Measurements from ENCODE around the gene HSDL1. TPM values are rescaled to one million over a fixed set of nuclear protein-coding genes. Genes with fewer than 3 reads are reported as not detected.

Gene HSDL1
- total and polyA plus RNA-seq, 2 of the 4 experiments (the other 2 are of a cell fraction), result 11.6 to 18.3 TPM

DNA sequence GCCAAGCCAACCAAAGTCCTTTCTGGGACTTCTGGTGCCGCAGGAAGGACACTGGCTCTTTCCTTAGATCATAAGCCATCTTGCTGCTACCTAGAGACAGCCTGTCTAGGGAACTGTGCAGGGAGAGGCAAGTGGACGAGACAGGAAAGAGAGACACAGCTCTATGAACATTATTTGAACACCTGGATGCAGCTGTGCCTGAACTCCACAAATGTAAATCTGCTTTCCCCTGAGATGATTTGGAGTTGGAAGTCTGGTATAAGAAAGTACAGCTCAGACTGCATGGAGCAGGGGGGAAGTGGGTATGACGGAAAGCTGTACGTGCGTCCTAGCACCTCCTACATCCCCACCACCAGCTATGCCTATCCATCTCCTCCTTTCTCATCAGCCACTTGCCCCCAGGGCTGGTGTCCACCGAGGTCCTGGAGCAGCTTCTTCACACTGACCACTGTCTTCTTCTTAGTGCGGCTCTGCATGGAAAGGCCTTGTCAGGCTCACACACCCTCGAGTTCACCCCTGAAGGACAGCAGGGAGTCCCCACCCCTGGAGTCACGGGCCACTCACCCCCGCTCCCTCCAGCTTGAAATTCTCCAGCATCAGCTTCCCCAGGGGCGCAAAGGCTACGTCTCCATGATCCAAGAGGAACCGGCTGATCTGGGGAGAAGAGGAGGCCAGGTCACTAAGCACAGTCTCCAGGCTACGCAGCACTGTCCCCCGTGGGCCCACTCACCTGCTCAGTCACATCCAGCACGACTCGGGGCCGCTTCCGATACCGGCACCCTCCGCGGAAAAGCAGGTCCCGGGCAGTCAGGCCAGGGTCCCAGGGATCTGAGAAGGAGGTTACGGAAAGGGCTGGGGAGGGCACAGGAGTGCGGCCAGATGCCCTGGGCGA lies 37.9 kb upstream of the HSDL1 start:
- peaks cover 5% of the 10 kb centered on the region for H3K4me1 ChIP-seq (ENCODE audit: control insufficient read depth, insufficient read depth, low read length)
- no peak overlapping the region for H4K5ac ChIP-seq (ENCODE audit: low read depth, low read length)
- H3K56ac ChIP-seq (ENCODE audit: extremely low read depth, insufficient read depth, low read length), result no peak overlapping the region
- H3K9ac ChIP-seq (ENCODE audit: low read depth, low read length), result no peak overlapping the region
- ChIA-PET POLR2A (ENCODE audit: unreplicated experiment) (no interaction called here), CTCF (no interaction called here)
- ATAC-seq (ENCODE audit: low read depth) (no peak), DNase-seq (no peak)
- in situ Hi-C loops (cut with MboI; ENCODE audit: low sequenced_read_pairs), result no loop called here
- no peak overlapping the region for H2BK5ac ChIP-seq (ENCODE audit: low read depth, low read length, poor library complexity, severe bottlenecking)
- dilution Hi-C loops (cut with HindIII; ENCODE audit: low sequenced_read_pairs, unreplicated experiment), result no loop called here
- H2AK9ac ChIP-seq (replicated peaks; ENCODE audit: low read depth, low read length, poor library complexity), result peak overlapping the region; percentile 15
- H4K91ac ChIP-seq (ENCODE audit: insufficient read depth, low read depth, low read length), result no peak overlapping the region
- no peak overlapping the region for H3K4me3 ChIP-seq (ENCODE audit: insufficient read depth, low read depth, low read length)
- TF ChIP-seq, protein P1, sequence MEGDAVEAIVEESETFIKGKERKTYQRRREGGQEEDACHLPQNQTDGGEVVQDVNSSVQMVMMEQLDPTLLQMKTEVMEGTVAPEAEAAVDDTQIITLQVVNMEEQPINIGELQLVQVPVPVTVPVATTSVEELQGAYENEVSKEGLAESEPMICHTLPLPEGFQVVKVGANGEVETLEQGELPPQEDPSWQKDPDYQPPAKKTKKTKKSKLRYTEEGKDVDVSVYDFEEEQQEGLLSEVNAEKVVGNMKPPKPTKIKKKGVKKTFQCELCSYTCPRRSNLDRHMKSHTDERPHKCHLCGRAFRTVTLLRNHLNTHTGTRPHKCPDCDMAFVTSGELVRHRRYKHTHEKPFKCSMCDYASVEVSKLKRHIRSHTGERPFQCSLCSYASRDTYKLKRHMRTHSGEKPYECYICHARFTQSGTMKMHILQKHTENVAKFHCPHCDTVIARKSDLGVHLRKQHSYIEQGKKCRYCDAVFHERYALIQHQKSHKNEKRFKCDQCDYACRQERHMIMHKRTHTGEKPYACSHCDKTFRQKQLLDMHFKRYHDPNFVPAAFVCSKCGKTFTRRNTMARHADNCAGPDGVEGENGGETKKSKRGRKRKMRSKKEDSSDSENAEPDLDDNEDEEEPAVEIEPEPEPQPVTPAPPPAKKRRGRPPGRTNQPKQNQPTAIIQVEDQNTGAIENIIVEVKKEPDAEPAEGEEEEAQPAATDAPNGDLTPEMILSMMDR (conservative IDR thresholded peaks at IDR 0.05; ENCODE audit: low read depth, low read length), result no peak
- no peak for TF ChIP-seq RFX5 (IDR thresholded peaks at IDR 0.05; ENCODE audit: low read depth, low read length)
- no peak for TF ChIP-seq RCOR1 (IDR thresholded peaks at IDR 0.05; ENCODE audit: insufficient replicate concordance, low read length)
- TF ChIP-seq, protein P2, sequence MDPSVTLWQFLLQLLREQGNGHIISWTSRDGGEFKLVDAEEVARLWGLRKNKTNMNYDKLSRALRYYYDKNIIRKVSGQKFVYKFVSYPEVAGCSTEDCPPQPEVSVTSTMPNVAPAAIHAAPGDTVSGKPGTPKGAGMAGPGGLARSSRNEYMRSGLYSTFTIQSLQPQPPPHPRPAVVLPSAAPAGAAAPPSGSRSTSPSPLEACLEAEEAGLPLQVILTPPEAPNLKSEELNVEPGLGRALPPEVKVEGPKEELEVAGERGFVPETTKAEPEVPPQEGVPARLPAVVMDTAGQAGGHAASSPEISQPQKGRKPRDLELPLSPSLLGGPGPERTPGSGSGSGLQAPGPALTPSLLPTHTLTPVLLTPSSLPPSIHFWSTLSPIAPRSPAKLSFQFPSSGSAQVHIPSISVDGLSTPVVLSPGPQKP (IDR thresholded peaks at IDR 0.05; ENCODE audit: borderline replicate concordance, low read depth, low read length), result no peak
- no peak for TF ChIP-seq BHLHE40 (IDR thresholded peaks at IDR 0.05; ENCODE audit: low read depth, low read length)
- no peaks in the 10 kb centered on the region for H3K27me3 ChIP-seq (ENCODE audit: control insufficient read depth, insufficient read depth, low read length)
- peaks cover 16 to 48% of the 10 kb centered on the region in 2 experiments for H3K79me1 ChIP-seq (ENCODE audit: low read depth in 1 of 2, low read length in 2 of 2)
- no peak overlapping the region for H3K18ac ChIP-seq (ENCODE audit: low read depth, low read length)
- H3K27ac ChIP-seq (ENCODE audit: insufficient read depth, low read length), result no peak overlapping the region
- no peak overlapping the region for H2BK15ac ChIP-seq (ENCODE audit: low read depth, low read length)
- H3K9me3 ChIP-seq (ENCODE audit: control insufficient read depth, insufficient read depth, low read length), result no peaks in the 10 kb centered on the region
- H3K4ac ChIP-seq (ENCODE audit: low read depth, low read length), result no peak overlapping the region
- peaks cover 13% of the 10 kb centered on the region for H4K20me1 ChIP-seq (ENCODE audit: insufficient read depth, low read length)
- WGBS, 2 experiments (ENCODE audit: extremely low coverage in 2 of 2, insufficient read length in 1 of 2), result 100% methylated on average over 9 of the region's 26 CpGs; no CpG with 5 or more reads in 1 of the 2 experiments
- H2BK20ac ChIP-seq (ENCODE audit: low read depth, low read length), result no peak overlapping the region
- H2AK5ac ChIP-seq (ENCODE audit: low read depth, low read length), result no peak overlapping the region
- H3K4me2 ChIP-seq (ENCODE audit: low read depth, low read length), result no peak overlapping the region
- H3K36me3 ChIP-seq (ENCODE audit: control insufficient read depth, insufficient read depth, low read length), result peaks cover 56% of the 10 kb centered on the region
- H2BK120ac ChIP-seq (ENCODE audit: low read depth, low read length), result no peak overlapping the region
- H2AFZ ChIP-seq (replicated peaks; ENCODE audit: low read length, poor library complexity), result no peak overlapping the region
- no TSS peak for BruUV-seq (replicated peaks)
- H4K8ac ChIP-seq (ENCODE audit: low read depth in 2 of 2, low read length in 2 of 2), result no peak overlapping the region
- intact Hi-C loops (cut with micrococcal nuclease), result no loop called here
- H3K9me1 ChIP-seq (ENCODE audit: insufficient read depth, low read length), result peaks cover 6% of the 10 kb centered on the region; the same call in 1 of the 2 replicates
- no peak overlapping the region for H3K23ac ChIP-seq (ENCODE audit: low read depth, low read length)
- H3K14ac ChIP-seq (replicated peaks; ENCODE audit: low read depth, low read length), result no peak overlapping the region
